Uterus (tissue), 2 donors: ENCODE results near the gene TCTA.

ENCODE experiments used
- POLR2A ChIP-seq, 2 donors: fragments of 450-650 bp; IDR thresholded peaks; one replicate each; pipeline ENCODE4 v1.6.1; 2016; ENCODE audit warnings: antibody characterized with exemption in 2 of 2, mild to moderate bottlenecking in 1 of 2, moderate library complexity in 1 of 2
- TF ChIP-seq, protein P1 (sequence below), 4 experiments: fragments of 200-600 bp in 2 of 4; fragments of 450-650 bp in 2 of 4; sonication (generic) in 2 of 4; IDR thresholded peaks; one replicate each; pipeline ENCODE4 v1.5.1; 2016 to 2019; ENCODE audit warnings: antibody characterized with exemption in 4 of 4, mild to moderate bottlenecking in 2 of 4, moderate library complexity in 1 of 4

DNA sequence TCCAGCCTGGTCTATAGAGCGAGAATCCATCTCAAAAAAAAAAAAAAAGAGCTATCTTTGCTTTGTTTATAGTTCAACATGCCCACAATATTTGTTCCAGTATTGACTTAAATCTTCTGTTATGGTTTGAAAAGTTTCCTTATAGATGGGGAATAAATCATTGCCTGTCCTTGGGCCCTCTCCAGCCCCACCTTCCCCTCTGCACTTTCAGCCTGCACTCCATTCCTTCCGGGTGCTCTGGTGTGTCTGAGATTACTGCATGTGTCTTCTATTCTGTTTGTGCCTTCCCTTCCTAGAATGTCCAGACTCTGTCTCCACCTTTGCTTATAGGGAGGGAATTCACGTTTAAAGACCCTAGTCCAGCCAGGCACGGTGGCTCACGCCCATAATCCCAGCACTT, 28.8 kb upstream of the TCTA start:
- TF ChIP-seq, protein P1, sequence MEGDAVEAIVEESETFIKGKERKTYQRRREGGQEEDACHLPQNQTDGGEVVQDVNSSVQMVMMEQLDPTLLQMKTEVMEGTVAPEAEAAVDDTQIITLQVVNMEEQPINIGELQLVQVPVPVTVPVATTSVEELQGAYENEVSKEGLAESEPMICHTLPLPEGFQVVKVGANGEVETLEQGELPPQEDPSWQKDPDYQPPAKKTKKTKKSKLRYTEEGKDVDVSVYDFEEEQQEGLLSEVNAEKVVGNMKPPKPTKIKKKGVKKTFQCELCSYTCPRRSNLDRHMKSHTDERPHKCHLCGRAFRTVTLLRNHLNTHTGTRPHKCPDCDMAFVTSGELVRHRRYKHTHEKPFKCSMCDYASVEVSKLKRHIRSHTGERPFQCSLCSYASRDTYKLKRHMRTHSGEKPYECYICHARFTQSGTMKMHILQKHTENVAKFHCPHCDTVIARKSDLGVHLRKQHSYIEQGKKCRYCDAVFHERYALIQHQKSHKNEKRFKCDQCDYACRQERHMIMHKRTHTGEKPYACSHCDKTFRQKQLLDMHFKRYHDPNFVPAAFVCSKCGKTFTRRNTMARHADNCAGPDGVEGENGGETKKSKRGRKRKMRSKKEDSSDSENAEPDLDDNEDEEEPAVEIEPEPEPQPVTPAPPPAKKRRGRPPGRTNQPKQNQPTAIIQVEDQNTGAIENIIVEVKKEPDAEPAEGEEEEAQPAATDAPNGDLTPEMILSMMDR (IDR thresholded peaks at IDR 0.05): no peak
- TF ChIP-seq POLR2A (IDR thresholded peaks at IDR 0.05): no peak
